PFSK-1 (cell line): ENCODE measurements around the gene SLC1A2.

ENCODE experiments used
- FOXP2 ChIP-seq: optimal IDR thresholded peaks from 2 replicates; pipeline ENCODE3; 2011; ENCODE audit warnings: borderline replicate concordance, control low read depth, inconsistent platforms; ENCODE audit not compliant: insufficient read depth; ENCODE audit errors: extremely low read length, extremely low read depth
- POLR2AphosphoS5 ChIP-seq: IDR thresholded peaks from 2 replicates; pipeline ENCODE4 v1.6.1; 2012; ENCODE audit warnings: low read depth, mild to moderate bottlenecking, control low read depth, low read length, moderate library complexity
- REST ChIP-seq, 2 experiments: IDR thresholded peaks; 2 replicates each; pipeline versions ENCODE4 v1.6.1 to v1.8.0; 2011 to 2012; ENCODE audit warnings: low read depth in 2 of 2, low read length in 2 of 2, control low read depth in 1 of 2, inconsistent platforms in 1 of 2, mild to moderate bottlenecking in 1 of 2, moderate library complexity in 1 of 2; ENCODE audit not compliant: insufficient read depth in 1 of 2
- TAF1 ChIP-seq: IDR thresholded peaks from 2 replicates; pipeline ENCODE4 v1.6.1; 2012; ENCODE audit warnings: low read length, control low read depth, borderline replicate concordance; ENCODE audit not compliant: insufficient read depth

GRCh38 chr11:35257281-35257680 lies 162.1 kb downstream of the SLC1A2 start:
- TF ChIP-seq REST (IDR thresholded peaks at IDR 0.05; ENCODE audit: insufficient read depth in 1 of 2, low read depth in 2 of 2, low read length in 2 of 2) (no peak), POLR2AphosphoS5 (no peak), FOXP2 (no peak), TAF1 (no peak)
